NCI-H187 (cell line): ENCODE data around the gene ARHGAP26.
"Not testable (repeated sequence)": the region's sequence is repeated elsewhere in the genome, so short reads cannot be mapped to it uniquely, and the experiment has no call there.

Experiments used
- DNase-seq, 2 experiments: peaks; one replicate each; lab custom pipeline; 2025; lab: John Stamatoyannopoulos, UW

ARHGAP26 gene

GRCh38 chr5:142981886-142982820 lies 212.0 kb downstream of the ARHGAP26 start:
- DNase-seq, result no peak

GRCh38 chr5:142982821-142983200 lies 212.6 kb downstream of the ARHGAP26 start:
- DNase-seq, result no peak

GRCh38 chr5:142984011-142984410 lies 213.8 kb downstream of the ARHGAP26 start:
- no peak for DNase-seq

- DNase-seq, result no peak
These were observed 214.3 kb downstream of the ARHGAP26 start for GRCh38 chr5:142984525-142984924.

DNA sequence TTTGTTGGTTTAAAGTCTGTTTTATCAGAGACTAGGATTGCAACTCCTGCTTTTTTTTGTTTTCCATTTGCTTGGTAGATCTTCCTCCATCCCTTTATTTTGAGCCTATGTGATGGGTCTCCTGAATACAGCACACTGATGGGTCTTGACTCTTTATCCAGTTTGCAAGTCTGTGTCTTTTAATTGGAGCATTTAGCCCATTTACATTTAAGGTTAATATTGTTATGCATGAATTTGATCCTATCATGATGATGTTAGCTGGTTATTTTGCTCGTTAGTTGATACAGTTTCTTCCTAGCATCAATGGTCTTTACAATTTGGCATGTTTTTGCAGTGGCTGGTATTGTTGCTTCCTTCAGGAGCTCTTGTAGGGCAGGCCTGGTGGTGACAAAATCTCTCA lies 219.1 kb downstream of the ARHGAP26 start:
- DNase-seq, result not testable (repeated sequence)

GRCh38 chr5:142990073-142990472 lies 219.9 kb downstream of the ARHGAP26 start:
- DNase-seq, result not testable (repeated sequence)

DNA sequence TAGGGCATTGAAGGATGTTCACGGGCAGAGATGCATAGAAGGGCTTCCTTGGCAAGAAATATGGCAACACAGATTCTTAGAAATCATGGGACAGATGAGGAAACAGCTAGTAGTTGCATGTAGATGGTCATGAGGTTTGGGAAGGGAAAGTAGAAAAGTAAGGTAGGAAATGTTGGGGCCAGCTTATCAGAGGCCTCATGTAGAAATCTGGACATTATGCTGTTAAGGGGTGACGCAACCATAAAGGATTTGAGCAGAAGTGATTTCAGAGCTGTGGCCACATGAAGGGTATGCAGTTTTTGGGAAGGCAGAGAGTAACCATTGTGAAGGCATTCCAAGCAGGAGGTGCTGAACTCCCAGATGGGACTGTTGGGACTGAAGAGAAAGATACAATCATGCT lies 224.0 kb downstream of the ARHGAP26 start:
- DNase-seq, result no peak

DNA sequence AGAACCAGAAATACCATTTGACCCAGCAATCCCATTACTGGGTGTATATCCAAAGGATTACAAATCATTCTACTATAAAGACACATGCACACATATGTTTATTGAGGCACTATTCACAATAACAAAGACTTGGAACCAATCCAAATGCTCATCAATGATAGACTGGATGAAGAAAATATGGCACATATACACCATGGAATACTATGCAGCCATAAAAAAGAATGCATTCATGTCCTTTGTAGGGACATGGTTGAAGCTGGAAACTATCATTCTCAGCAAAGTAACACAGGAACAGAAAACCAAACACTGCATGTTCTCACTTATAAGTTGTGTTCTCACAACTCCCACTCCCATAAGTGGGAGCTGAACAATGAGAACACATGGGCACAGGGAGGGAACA lies 225.4 kb downstream of the ARHGAP26 start:
- DNase-seq, result not testable (repeated sequence)

GRCh38 chr5:142997591-142997990 lies 227.4 kb downstream of the ARHGAP26 start:
- DNase-seq, result no peak

- no peak for DNase-seq
These were observed 228.3 kb downstream of the ARHGAP26 start for GRCh38 chr5:142998316-142999020.

GRCh38 chr5:143000551-143000950 lies 230.4 kb downstream of the ARHGAP26 start:
- DNase-seq, result not testable (repeated sequence)

- DNase-seq, result no peak
These were observed 231.7 kb downstream of the ARHGAP26 start for GRCh38 chr5:143001764-143002351.

GRCh38 chr5:143002459-143003327 lies 232.5 kb downstream of the ARHGAP26 start:
- DNase-seq, result no peak

DNA sequence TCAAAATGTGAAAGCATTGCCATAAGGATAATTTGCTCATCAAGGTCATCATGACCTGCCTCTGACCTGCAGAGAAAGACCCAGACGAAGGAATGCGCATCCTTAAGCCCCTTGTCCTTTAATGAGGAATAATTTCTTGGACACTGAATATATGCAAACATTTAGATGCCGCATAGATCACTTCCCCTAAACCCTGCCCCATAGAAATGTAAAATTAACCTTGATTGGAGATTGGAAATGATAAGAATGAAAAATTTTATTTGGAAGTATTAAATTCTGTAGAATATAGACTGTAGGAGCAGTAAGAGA lies 233.1 kb downstream of the ARHGAP26 start:
- no peak for DNase-seq

DNA sequence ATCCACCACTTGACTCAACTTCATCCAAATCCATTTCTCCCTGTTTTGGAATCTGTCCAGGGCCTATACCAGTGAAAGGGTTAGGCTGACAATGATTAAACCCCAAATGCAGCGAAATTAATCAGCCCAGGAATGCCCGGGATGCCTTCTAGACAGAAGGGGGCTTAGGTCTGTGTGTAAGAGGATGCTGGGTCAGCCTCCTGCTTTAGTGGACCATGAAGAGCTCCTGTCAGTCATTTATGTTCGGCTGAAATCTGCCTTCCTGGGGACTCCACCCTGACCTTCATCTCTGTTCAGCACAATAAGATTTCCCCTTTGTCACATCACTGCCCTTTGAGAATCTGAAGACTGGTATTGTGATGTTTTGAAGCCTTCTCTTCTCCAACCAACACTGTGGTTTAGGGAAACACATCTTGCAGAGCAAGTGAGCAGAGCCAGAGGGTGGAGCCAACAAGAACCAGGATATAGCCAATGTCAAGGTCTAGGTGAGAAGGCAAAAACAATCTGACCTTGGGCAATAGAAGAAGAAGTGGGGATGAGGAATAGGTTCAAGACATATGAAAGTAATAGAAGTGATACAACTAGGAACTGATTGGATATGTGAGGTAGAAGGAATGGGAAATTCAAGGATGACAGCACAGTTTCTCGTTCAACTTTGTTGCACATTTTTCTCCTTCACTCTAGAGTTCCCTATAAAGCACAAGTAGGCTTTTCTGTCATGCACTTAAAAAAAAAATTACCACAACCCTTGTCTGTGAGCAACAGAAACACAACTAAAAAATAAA lies 234.4 kb downstream of the ARHGAP26 start:
- DNase-seq, result no peak

GRCh38 chr5:143006501-143006900 lies 236.3 kb downstream of the ARHGAP26 start:
- no peak for DNase-seq

GRCh38 chr5:143008032-143008431 lies 237.9 kb downstream of the ARHGAP26 start:
- DNase-seq, result no peak

- no peak for DNase-seq
These were observed 238.8 kb downstream of the ARHGAP26 start for GRCh38 chr5:143008809-143009521.

- no peak for DNase-seq
These were observed 240.2 kb downstream of the ARHGAP26 start for GRCh38 chr5:143010351-143010750.

DNA sequence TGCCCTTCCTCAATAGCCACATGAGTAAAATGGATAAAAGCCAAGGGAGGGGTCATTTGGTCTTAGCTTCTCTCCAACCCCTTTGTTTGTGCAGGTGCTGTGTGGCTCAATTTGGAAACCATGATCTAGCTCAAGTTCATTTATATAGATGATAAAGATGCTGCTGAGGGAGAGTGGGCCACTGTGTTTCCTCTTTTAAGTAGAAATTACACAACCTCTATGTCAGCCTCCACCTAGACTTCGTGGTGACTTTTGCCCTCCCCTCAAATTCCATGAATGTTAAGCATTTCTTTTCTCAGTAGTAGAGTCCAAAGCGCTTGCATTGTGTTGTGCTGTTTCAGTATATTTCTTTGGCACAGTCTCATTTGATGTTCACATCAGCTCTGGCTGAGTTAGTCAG lies 241.4 kb downstream of the ARHGAP26 start:
- no peak for DNase-seq
